Caco-2 (cell line): Measurements from ENCODE around the gene TSHZ3. TPM values are rescaled to one million over a fixed set of nuclear protein-coding genes. Genes with fewer than 3 reads are reported as not detected.

Experiments
- BruUV-seq: library from RNA; stranded (reverse); fragments of 400-500 nt; replicated peaks from 2 replicates; lab custom pipeline; 2021; lab: Mats Ljungman, UMichigan
- CTCF ChIA-PET: fragments of 300-600 bp; sonication (Branson Sonifier 250); formaldehyde crosslinking; loops from one replicate; lab custom pipeline; 2022; ENCODE audit warnings: antibody characterized with exemption; lab: Charles Lee
- POLR2A ChIA-PET: fragments of 300-600 bp; sonication (Branson Sonifier 250); formaldehyde crosslinking; loops from one replicate; lab custom pipeline; 2022; ENCODE audit warnings: antibody characterized with exemption; lab: Charles Lee
- DNase-seq, 2 experiments: peaks; one replicate each; pipeline versions ENCODE4 v3.0.0 to v3.0.0-alpha.2; 2020 to 2022
- H3K27me3 ChIP-seq: replicated peaks from 2 replicates; pipeline ENCODE4 v1.6.0; 2011; ENCODE audit warnings: low read length; ENCODE audit not compliant: control insufficient read depth, insufficient read depth
- H3K36me3 ChIP-seq: 2 replicates; pipeline ENCODE4 v1.5.1; 2011; ENCODE audit warnings: low read length; ENCODE audit not compliant: control insufficient read depth, insufficient read depth
- H3K4me1 ChIP-seq: fragments of 250-450 bp; sonication (Bioruptor Pico); 2 replicates; pipeline ENCODE4 v1.5.1; 2020; ENCODE audit warnings: mild to moderate bottlenecking
- H3K4me3 ChIP-seq: 2 replicates; pipeline ENCODE4 v1.5.1; 2011; ENCODE audit warnings: low read depth, mild to moderate bottlenecking, control low read depth, low read length
- H3K9me3 ChIP-seq: fragments of 250-450 bp; sonication (Bioruptor Pico); 2 replicates; pipeline ENCODE4 v1.5.1; 2020; ENCODE audit warnings: mild to moderate bottlenecking, moderate library complexity
- H3K27ac Mint-ChIP-seq: one replicate; pipeline ENCODE4 v1.8.0; 2022; ENCODE audit warnings: mixed read lengths; ENCODE audit not compliant: unreplicated experiment
- H3K27me3 Mint-ChIP-seq: one replicate; pipeline ENCODE4 v1.8.0; 2022; ENCODE audit warnings: mixed read lengths; ENCODE audit not compliant: insufficient read depth, unreplicated experiment
- H3K36me3 Mint-ChIP-seq: one replicate; pipeline ENCODE4 v1.8.0; 2022; ENCODE audit warnings: mild to moderate bottlenecking, mixed read lengths; ENCODE audit not compliant: insufficient read depth, unreplicated experiment
- H3K4me1 Mint-ChIP-seq: one replicate; pipeline ENCODE4 v1.8.0; 2022; ENCODE audit warnings: low read depth, mixed read lengths; ENCODE audit not compliant: unreplicated experiment
- H3K4me3 Mint-ChIP-seq: one replicate; pipeline ENCODE4 v1.8.0; 2022; ENCODE audit warnings: mild to moderate bottlenecking, moderate library complexity, mixed read lengths; ENCODE audit not compliant: unreplicated experiment
- H3K9me3 Mint-ChIP-seq: one replicate; pipeline ENCODE4 v1.8.0; 2022; ENCODE audit warnings: mixed read lengths; ENCODE audit not compliant: unreplicated experiment
- CTCF ChIP-seq, 2 experiments: fragments of 200-600 bp in 1 of 2; IDR thresholded peaks; 1 replicate in 1 of 2; 2 replicates in 1 of 2; pipeline versions ENCODE4 v1.5.1 to v1.8.0; 2011 to 2022; ENCODE audit warnings: antibody characterized with exemption in 1 of 2, control low read depth in 1 of 2, inconsistent platforms in 1 of 2, low read depth in 1 of 2, low read length in 1 of 2, mild to moderate bottlenecking in 1 of 2, moderate library complexity in 1 of 2; ENCODE audit not compliant: insufficient read depth in 1 of 2, severe bottlenecking in 1 of 2, unreplicated experiment in 1 of 2
- intact Hi-C: fragments of 100-400 bp; cut with micrococcal nuclease; formaldehyde crosslinking; loops from one replicate; pipeline ENCODE4 v1.10.0; 2022; ENCODE audit not compliant: unreplicated experiment
- total RNA-seq: library from RNA; stranded (reverse); gene quantifications from 2 replicates; pipeline ENCODE4 v1.2.3, GENCODE V29; 2022

Gene TSHZ3
- total RNA-seq, 1 experiment from 2014 or later, result not detected

GRCh38 chr19:31283701-31284100, 65.5 kb downstream of the TSHZ3 start:
- no peaks in the 10 kb centered on the region for H3K4me1 ChIP-seq
- intact Hi-C loops, result no loop called here
- no TSS peak for BruUV-seq
- Mint-ChIP-seq H3K4me1 (no peaks in the 10 kb centered on the region), H3K27me3 (peaks cover 12% of the 10 kb centered on the region), H3K36me3 (no peaks in the 10 kb centered on the region), H3K4me3 (no peak overlapping the region), H3K27ac (no peak overlapping the region), H3K9me3 (no peaks in the 10 kb centered on the region)
- no peaks in the 10 kb centered on the region for H3K9me3 ChIP-seq
- H3K36me3 ChIP-seq, result no peaks in the 10 kb centered on the region
- peak in 1 of 2 experiments; percentile 25 for DNase-seq
- no peak overlapping the region for H3K4me3 ChIP-seq
- no peaks in the 10 kb centered on the region for H3K27me3 ChIP-seq
- POLR2A ChIA-PET, result no interaction called here
- no peak for TF ChIP-seq CTCF (IDR thresholded peaks at IDR 0.05; ENCODE audit: insufficient read depth in 1 of 2, low read depth in 1 of 2, low read length in 1 of 2, severe bottlenecking in 1 of 2, unreplicated experiment in 1 of 2)
- CTCF ChIA-PET, result no interaction called here

GRCh38 chr19:31282346-31282745, 66.9 kb downstream of the TSHZ3 start:
- no TSS peak for BruUV-seq
- no peaks in the 10 kb centered on the region for H3K9me3 ChIP-seq
- no peaks in the 10 kb centered on the region for H3K4me1 Mint-ChIP-seq
- peak in 1 of 2 experiments; percentile 9 for DNase-seq
- H3K36me3 Mint-ChIP-seq, result no peaks in the 10 kb centered on the region
- ChIA-PET CTCF (no interaction called here), POLR2A (no interaction called here)
- H3K27me3 ChIP-seq, result no peaks in the 10 kb centered on the region
- intact Hi-C loops, result no loop called here
- no peaks in the 10 kb centered on the region for H3K4me1 ChIP-seq
- peaks cover 12% of the 10 kb centered on the region for H3K27me3 Mint-ChIP-seq
- no peaks in the 10 kb centered on the region for H3K9me3 Mint-ChIP-seq
- no peaks in the 10 kb centered on the region for H3K36me3 ChIP-seq
- no peak overlapping the region for H3K27ac Mint-ChIP-seq
- TF ChIP-seq CTCF (IDR thresholded peaks at IDR 0.05; ENCODE audit: insufficient read depth in 1 of 2, low read depth in 1 of 2, low read length in 1 of 2, severe bottlenecking in 1 of 2, unreplicated experiment in 1 of 2), result no peak
- H3K4me3 ChIP-seq, result no peak overlapping the region
- H3K4me3 Mint-ChIP-seq, result no peak overlapping the region

- no peaks in the 10 kb centered on the region for H3K9me3 ChIP-seq
- no peak overlapping the region for H3K4me3 ChIP-seq
- intact Hi-C loops, result no loop called here
- Mint-ChIP-seq H3K27me3 (peaks cover 8% of the 10 kb centered on the region), H3K36me3 (no peaks in the 10 kb centered on the region), H3K4me1 (no peaks in the 10 kb centered on the region), H3K4me3 (no peak overlapping the region), H3K27ac (no peak overlapping the region), H3K9me3 (no peaks in the 10 kb centered on the region)
- no peaks in the 10 kb centered on the region for H3K27me3 ChIP-seq
- ChIA-PET POLR2A (no interaction called here), CTCF (no interaction called here)
- DNase-seq, result no peak
- BruUV-seq, result no TSS peak
- no peaks in the 10 kb centered on the region for H3K4me1 ChIP-seq
- no peak for TF ChIP-seq CTCF (IDR thresholded peaks at IDR 0.05; ENCODE audit: insufficient read depth in 1 of 2, low read depth in 1 of 2, low read length in 1 of 2, severe bottlenecking in 1 of 2, unreplicated experiment in 1 of 2)
- H3K36me3 ChIP-seq, result no peaks in the 10 kb centered on the region
Observed at GRCh38 chr19:31280287-31281006, 68.8 kb downstream of the TSHZ3 start.
